ENCODE results near the gene TAF4B. TPM values are rescaled to one million over a fixed set of nuclear protein-coding genes. Genes with fewer than 3 reads are reported as not detected.

The TAF4B gene
- polyA plus RNA-seq, 3 donors, result 0.64 to 1.2 (median 0.92) TPM

DNA sequence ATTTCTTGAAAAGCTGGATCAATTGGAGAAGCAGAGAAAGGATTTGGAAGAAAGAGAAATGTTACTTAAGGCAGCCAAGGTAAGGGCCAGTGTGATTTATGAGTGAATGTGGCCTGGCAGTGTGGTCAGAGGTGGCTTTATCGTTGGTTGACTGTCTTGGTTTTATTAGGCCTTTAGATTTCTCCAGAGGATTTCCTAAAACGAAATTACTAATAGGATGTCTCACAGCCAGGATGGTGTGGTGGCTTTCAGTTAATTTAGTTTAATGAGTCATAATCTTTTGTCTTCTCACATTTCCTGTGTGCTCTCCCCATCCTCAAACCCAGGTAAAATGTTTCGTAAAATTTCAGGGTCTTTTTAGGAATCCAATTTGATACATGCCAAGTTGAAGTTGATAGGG lies 100.8 kb downstream of the TAF4B start:
- no peak overlapping the region for H3K4me3 Mint-ChIP-seq
- no peak for DNase-seq
- peaks cover 0 to 6% (median 0%) of the 10 kb centered on the region in 7 donors for H3K9me3 Mint-ChIP-seq
- no peaks in the 10 kb centered on the region for H3K27me3 Mint-ChIP-seq (ENCODE audit: low read depth in 3 of 3)
- H3K79me2 ChIP-seq (ENCODE audit: insufficient read depth, low read length), result no peaks in the 10 kb centered on the region
- no peaks in the 10 kb centered on the region for H3K4me1 ChIP-seq (ENCODE audit: control insufficient read depth in 1 of 2, insufficient read depth in 2 of 2, low read length in 2 of 2)
- no peaks in the 10 kb centered on the region for H3K4me1 Mint-ChIP-seq
- H3K27ac Mint-ChIP-seq, result no peak overlapping the region
- intact Hi-C loops (cut with micrococcal nuclease), result no loop called here
- no peaks in the 10 kb centered on the region for H4K20me1 ChIP-seq (ENCODE audit: insufficient read depth, low read length)
- no peak overlapping the region for H3K9ac ChIP-seq (ENCODE audit: insufficient read depth, low read length, poor library complexity, severe bottlenecking)
- H3K4me2 ChIP-seq (replicated peaks; ENCODE audit: extremely low read depth, low read length, poor library complexity, severe bottlenecking), result no peak overlapping the region
- no peak overlapping the region for H2AFZ ChIP-seq (ENCODE audit: insufficient read depth, low read depth, low read length, poor library complexity, severe bottlenecking)
- WGBS (ENCODE audit: insufficient coverage), result 91% methylated on average over 1 of the region's 3 CpGs
- H3K27ac ChIP-seq (ENCODE audit: low read depth in 1 of 2, low read length in 2 of 2), result no peak overlapping the region
- H3K4me3 ChIP-seq (replicated peaks in 1 of 3; ENCODE audit: low read depth in 2 of 3, low read length in 3 of 3), result no peak overlapping the region
- H3K36me3 Mint-ChIP-seq, result peaks cover 1 to 2% of the 10 kb centered on the region in 2 donors
- no peak for TF ChIP-seq CTCF (IDR thresholded peaks at IDR 0.05)
- H3K9me3 ChIP-seq (replicated peaks in 1 of 2; ENCODE audit: control insufficient read depth in 1 of 2, insufficient read depth in 1 of 2, low read length in 2 of 2), result no peaks in the 10 kb centered on the region
- no peaks in the 10 kb centered on the region for H3K27me3 ChIP-seq (ENCODE audit: control insufficient read depth in 2 of 2, insufficient read depth in 2 of 2, low read length in 2 of 2)
- no peaks in the 10 kb centered on the region for H3K36me3 ChIP-seq (replicated peaks in 1 of 2; ENCODE audit: control insufficient read depth in 1 of 2, insufficient read depth in 2 of 2, low read length in 2 of 2)

GRCh38 chr18:26332991-26333390 lies 106.7 kb downstream of the TAF4B start:
- H3K4me1 ChIP-seq (ENCODE audit: control insufficient read depth in 1 of 2, insufficient read depth in 2 of 2, low read length in 2 of 2), result no peaks in the 10 kb centered on the region
- DNase-seq, result no peak
- whole genome bisulfite sequencing (ENCODE audit: insufficient coverage), result 100% methylated on average over 1 of the region's 1 CpG
- no peaks in the 10 kb centered on the region for H3K27me3 Mint-ChIP-seq (ENCODE audit: low read depth in 3 of 3)
- TF ChIP-seq CTCF (IDR thresholded peaks at IDR 0.05), result no peak
- H3K4me1 Mint-ChIP-seq, result no peaks in the 10 kb centered on the region
- H3K36me3 ChIP-seq (replicated peaks in 1 of 2; ENCODE audit: control insufficient read depth in 1 of 2, insufficient read depth in 2 of 2, low read length in 2 of 2), result no peaks in the 10 kb centered on the region
- H3K9ac ChIP-seq (ENCODE audit: insufficient read depth, low read length, poor library complexity, severe bottlenecking), result no peak overlapping the region
- H4K20me1 ChIP-seq (ENCODE audit: insufficient read depth, low read length), result no peaks in the 10 kb centered on the region
- H3K9me3 Mint-ChIP-seq, result no peaks in the 10 kb centered on the region
- H3K27ac Mint-ChIP-seq, result no peak overlapping the region
- no peak overlapping the region for H3K4me3 ChIP-seq (replicated peaks in 1 of 3; ENCODE audit: low read depth in 2 of 3, low read length in 3 of 3)
- no peaks in the 10 kb centered on the region for H3K79me2 ChIP-seq (ENCODE audit: insufficient read depth, low read length)
- H3K36me3 Mint-ChIP-seq, result peaks cover 0 to 2% of the 10 kb centered on the region in 2 donors
- no peaks in the 10 kb centered on the region for H3K9me3 ChIP-seq (replicated peaks in 1 of 2; ENCODE audit: control insufficient read depth in 1 of 2, insufficient read depth in 1 of 2, low read length in 2 of 2)
- intact Hi-C loops (cut with micrococcal nuclease), result no loop called here
- no peak overlapping the region for H2AFZ ChIP-seq (ENCODE audit: insufficient read depth, low read depth, low read length, poor library complexity, severe bottlenecking)
- no peak overlapping the region for H3K4me3 Mint-ChIP-seq
- no peak overlapping the region for H3K4me2 ChIP-seq (replicated peaks; ENCODE audit: extremely low read depth, low read length, poor library complexity, severe bottlenecking)
- H3K27me3 ChIP-seq (ENCODE audit: control insufficient read depth in 2 of 2, insufficient read depth in 2 of 2, low read length in 2 of 2), result no peaks in the 10 kb centered on the region
- no peak overlapping the region for H3K27ac ChIP-seq (ENCODE audit: low read depth in 1 of 2, low read length in 2 of 2)
